Fibroblast of villous mesenchyme (primary cell): ENCODE results near the gene FCHSD2. TPM values are rescaled to one million over a fixed set of nuclear protein-coding genes. Genes with fewer than 3 reads are reported as not detected.

ENCODE experiments used
- DNase-seq: peaks from one replicate; pipeline ENCODE4 v3.0.0-alpha.2; 2010; ENCODE audit warnings: low read depth
- H3K4me3 ChIP-seq: 2 replicates; pipeline ENCODE4 v1.5.1; 2011; ENCODE audit warnings: low read depth, mild to moderate bottlenecking, low read length
- CTCF ChIP-seq: IDR thresholded peaks from 2 replicates; pipeline ENCODE4 v1.5.1; 2012; ENCODE audit warnings: low read depth, mild to moderate bottlenecking, low read length; ENCODE audit not compliant: insufficient read depth
- total RNA-seq: library from RNA; depleted of rRNA; stranded (reverse); fragments of >200 nt; gene quantifications from 2 replicates; pipeline ENCODE4 v1.2.3, GENCODE V29; 2012

Gene FCHSD2
- total RNA-seq, 1 donor, result 11.2 TPM

GRCh38 chr11:73173755-73174494, 31.8 kb upstream of the FCHSD2 start:
- DNase-seq, result no peak

GRCh38 chr11:73172992-73173656, 31.0 kb upstream of the FCHSD2 start:
- TF ChIP-seq CTCF, result no peak
- no peak for DNase-seq
- H3K4me3 ChIP-seq, result no peak overlapping the region

More at GRCh38 chr11:73173755-73174494, 31.8 kb upstream of the FCHSD2 start:
- TF ChIP-seq CTCF, result no peak
- no peak overlapping the region for H3K4me3 ChIP-seq

GRCh38 chr11:73171436-73172161, 29.5 kb upstream of the FCHSD2 start:
- DNase-seq, result no peak
- H3K4me3 ChIP-seq, result no peak overlapping the region
- TF ChIP-seq CTCF, result no peak

GRCh38 chr11:73170140-73170539, 28.0 kb upstream of the FCHSD2 start:
- no peak for DNase-seq
- no peak for TF ChIP-seq CTCF
- no peak overlapping the region for H3K4me3 ChIP-seq

- H3K4me3 ChIP-seq, result no peak overlapping the region
- TF ChIP-seq CTCF, result no peak
- DNase-seq, result no peak
These were observed 26.9 kb upstream of the FCHSD2 start for GRCh38 chr11:73168925-73169579.

GRCh38 chr11:73167363-73167954, 25.3 kb upstream of the FCHSD2 start:
- no peak overlapping the region for H3K4me3 ChIP-seq
- no peak for DNase-seq
- no peak for TF ChIP-seq CTCF
